ENCODE measurements around the gene PRSS27.

DNA sequence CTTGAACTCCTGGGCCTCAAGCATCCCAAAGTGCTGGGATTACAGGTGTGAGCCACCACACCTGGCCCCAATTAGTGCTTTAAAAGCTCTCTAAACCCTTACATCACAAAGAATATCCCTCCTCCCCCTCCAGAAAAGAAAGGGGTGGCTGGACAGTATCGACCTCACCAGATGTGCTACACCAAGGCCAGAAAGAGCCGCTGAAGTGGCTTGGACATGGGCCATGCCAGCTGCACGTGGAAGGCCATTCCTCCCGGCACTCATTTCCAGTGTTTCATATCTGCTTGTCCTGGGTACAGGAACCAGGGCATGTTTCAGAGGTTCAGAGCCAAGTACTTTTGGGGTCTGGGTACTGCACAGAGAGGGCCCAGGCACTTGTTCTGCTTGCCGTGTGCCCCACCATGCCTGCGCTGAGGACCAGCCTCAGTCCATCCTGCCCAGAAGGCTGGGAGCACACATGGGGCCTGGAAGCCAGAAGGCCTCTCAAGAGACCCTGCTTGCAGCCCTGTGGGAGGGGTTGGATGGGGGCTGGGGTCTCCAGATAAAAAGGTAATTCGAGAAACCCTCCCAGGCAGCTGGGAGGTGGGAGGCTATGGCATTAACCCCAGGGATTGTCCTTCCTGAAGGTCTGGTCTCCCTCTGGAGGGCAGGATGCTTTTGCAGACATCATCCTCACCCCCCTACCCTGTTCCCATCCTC lies 28.9 kb upstream of the PRSS27 start:
- TF ChIP-seq, protein P1, sequence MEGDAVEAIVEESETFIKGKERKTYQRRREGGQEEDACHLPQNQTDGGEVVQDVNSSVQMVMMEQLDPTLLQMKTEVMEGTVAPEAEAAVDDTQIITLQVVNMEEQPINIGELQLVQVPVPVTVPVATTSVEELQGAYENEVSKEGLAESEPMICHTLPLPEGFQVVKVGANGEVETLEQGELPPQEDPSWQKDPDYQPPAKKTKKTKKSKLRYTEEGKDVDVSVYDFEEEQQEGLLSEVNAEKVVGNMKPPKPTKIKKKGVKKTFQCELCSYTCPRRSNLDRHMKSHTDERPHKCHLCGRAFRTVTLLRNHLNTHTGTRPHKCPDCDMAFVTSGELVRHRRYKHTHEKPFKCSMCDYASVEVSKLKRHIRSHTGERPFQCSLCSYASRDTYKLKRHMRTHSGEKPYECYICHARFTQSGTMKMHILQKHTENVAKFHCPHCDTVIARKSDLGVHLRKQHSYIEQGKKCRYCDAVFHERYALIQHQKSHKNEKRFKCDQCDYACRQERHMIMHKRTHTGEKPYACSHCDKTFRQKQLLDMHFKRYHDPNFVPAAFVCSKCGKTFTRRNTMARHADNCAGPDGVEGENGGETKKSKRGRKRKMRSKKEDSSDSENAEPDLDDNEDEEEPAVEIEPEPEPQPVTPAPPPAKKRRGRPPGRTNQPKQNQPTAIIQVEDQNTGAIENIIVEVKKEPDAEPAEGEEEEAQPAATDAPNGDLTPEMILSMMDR (IDR thresholded peaks at IDR 0.05 in 4 of 5, conservative IDR thresholded peaks at IDR 0.05 in 1 of 5), result no peak
- TF ChIP-seq POLR2A (IDR thresholded peaks at IDR 0.05), result no peak
